ENCODE measurements around the gene GPC5. TPM values are rescaled to one million over a fixed set of nuclear protein-coding genes. Genes with fewer than 3 reads are reported as not detected.

The GPC5 gene
- total and polyA plus RNA-seq, 4 donors = 0.51 to 22.4 (median 2.0) TPM

DNA sequence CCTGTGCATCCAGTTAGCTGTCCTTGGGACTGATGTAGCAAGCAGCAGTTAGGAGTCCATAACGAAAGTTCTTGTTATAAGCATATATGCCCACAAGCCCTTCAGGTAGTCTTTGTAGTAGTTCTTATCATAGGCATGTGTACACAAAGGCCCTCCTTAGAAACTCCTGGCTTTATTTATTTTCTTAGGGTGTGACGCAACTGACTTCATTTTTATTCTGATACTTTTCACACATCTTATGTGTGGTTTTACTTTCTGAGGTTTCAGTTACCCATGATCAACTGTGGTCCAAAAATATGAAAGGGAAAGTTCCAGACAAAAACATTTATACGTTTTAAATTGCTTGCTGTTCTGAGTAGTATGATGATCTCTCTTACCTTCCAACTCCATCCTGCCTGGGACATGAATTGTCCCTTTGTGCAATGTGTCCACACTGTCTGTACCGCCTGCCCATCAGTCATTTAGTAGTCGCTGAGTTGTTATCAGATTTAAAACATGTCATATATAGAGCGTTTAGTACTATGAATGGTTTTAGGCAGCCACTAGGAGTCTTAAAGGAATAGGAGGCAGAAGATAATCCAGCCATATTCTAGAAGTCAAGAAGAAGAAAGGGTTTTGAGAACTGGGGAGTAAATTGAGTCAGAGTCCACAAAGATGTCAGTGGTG is 19.4 kb downstream of the GPC5 start:
- H3K4me1 ChIP-seq (ENCODE audit: control insufficient read depth in 4 of 4, insufficient read depth in 4 of 4, low read length in 3 of 4) = no peaks in the 10 kb centered on the region
- H3K9ac ChIP-seq (ENCODE audit: low read depth in 1 of 2, low read length in 2 of 2) = no peak overlapping the region
- H3K27ac ChIP-seq (ENCODE audit: low read depth in 1 of 2, low read length in 2 of 2) = no peak overlapping the region
- H3K4me3 ChIP-seq (ENCODE audit: low read depth in 1 of 3, low read length in 3 of 3) = no peak overlapping the region
- H3K9me3 ChIP-seq (ENCODE audit: control insufficient read depth in 4 of 4, low read length in 3 of 4) = no peaks in the 10 kb centered on the region
- 62% methylated on average over 6 of the region's 6 CpGs for WGBS
- TF ChIP-seq, protein P1, sequence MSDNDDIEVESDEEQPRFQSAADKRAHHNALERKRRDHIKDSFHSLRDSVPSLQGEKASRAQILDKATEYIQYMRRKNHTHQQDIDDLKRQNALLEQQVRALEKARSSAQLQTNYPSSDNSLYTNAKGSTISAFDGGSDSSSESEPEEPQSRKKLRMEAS (IDR thresholded peaks at IDR 0.05) = no peak
- TF ChIP-seq SP1 (IDR thresholded peaks at IDR 0.05) (no peak), RAD21 (IDR thresholded peaks at IDR 0.05) (no peak), FOXA1 (IDR thresholded peaks at IDR 0.05) (no peak), HNF4G (IDR thresholded peaks at IDR 0.05) (no peak), EGR1 (IDR thresholded peaks at IDR 0.05; ENCODE audit: low read depth in 2 of 2) (no peak), NR2F2 (IDR thresholded peaks at IDR 0.05) (no peak), RXRA (IDR thresholded peaks at IDR 0.05) (no peak), YY1 (IDR thresholded peaks at IDR 0.05) (no peak), GABPA (IDR thresholded peaks at IDR 0.05 in 1 of 2, conservative IDR thresholded peaks at IDR 0.05 in 1 of 2) (no peak), FOXA2 (IDR thresholded peaks at IDR 0.05) (no peak), HNF4A (conservative IDR thresholded peaks at IDR 0.05) (no peak), JUND (IDR thresholded peaks at IDR 0.05) (no peak), TAF1 (conservative IDR thresholded peaks at IDR 0.05) (no peak)
- TF ChIP-seq, protein P2, sequence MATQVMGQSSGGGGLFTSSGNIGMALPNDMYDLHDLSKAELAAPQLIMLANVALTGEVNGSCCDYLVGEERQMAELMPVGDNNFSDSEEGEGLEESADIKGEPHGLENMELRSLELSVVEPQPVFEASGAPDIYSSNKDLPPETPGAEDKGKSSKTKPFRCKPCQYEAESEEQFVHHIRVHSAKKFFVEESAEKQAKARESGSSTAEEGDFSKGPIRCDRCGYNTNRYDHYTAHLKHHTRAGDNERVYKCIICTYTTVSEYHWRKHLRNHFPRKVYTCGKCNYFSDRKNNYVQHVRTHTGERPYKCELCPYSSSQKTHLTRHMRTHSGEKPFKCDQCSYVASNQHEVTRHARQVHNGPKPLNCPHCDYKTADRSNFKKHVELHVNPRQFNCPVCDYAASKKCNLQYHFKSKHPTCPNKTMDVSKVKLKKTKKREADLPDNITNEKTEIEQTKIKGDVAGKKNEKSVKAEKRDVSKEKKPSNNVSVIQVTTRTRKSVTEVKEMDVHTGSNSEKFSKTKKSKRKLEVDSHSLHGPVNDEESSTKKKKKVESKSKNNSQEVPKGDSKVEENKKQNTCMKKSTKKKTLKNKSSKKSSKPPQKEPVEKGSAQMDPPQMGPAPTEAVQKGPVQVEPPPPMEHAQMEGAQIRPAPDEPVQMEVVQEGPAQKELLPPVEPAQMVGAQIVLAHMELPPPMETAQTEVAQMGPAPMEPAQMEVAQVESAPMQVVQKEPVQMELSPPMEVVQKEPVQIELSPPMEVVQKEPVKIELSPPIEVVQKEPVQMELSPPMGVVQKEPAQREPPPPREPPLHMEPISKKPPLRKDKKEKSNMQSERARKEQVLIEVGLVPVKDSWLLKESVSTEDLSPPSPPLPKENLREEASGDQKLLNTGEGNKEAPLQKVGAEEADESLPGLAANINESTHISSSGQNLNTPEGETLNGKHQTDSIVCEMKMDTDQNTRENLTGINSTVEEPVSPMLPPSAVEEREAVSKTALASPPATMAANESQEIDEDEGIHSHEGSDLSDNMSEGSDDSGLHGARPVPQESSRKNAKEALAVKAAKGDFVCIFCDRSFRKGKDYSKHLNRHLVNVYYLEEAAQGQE (IDR thresholded peaks at IDR 0.05) = no peak
- TF ChIP-seq, protein P3, sequence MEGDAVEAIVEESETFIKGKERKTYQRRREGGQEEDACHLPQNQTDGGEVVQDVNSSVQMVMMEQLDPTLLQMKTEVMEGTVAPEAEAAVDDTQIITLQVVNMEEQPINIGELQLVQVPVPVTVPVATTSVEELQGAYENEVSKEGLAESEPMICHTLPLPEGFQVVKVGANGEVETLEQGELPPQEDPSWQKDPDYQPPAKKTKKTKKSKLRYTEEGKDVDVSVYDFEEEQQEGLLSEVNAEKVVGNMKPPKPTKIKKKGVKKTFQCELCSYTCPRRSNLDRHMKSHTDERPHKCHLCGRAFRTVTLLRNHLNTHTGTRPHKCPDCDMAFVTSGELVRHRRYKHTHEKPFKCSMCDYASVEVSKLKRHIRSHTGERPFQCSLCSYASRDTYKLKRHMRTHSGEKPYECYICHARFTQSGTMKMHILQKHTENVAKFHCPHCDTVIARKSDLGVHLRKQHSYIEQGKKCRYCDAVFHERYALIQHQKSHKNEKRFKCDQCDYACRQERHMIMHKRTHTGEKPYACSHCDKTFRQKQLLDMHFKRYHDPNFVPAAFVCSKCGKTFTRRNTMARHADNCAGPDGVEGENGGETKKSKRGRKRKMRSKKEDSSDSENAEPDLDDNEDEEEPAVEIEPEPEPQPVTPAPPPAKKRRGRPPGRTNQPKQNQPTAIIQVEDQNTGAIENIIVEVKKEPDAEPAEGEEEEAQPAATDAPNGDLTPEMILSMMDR (IDR thresholded peaks at IDR 0.05; ENCODE audit: low read depth, low read length, missing input control) = no peak
- TF ChIP-seq, protein P4, sequence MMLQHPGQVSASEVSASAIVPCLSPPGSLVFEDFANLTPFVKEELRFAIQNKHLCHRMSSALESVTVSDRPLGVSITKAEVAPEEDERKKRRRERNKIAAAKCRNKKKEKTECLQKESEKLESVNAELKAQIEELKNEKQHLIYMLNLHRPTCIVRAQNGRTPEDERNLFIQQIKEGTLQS (IDR thresholded peaks at IDR 0.05) = no peak
- TF ChIP-seq, protein P5, sequence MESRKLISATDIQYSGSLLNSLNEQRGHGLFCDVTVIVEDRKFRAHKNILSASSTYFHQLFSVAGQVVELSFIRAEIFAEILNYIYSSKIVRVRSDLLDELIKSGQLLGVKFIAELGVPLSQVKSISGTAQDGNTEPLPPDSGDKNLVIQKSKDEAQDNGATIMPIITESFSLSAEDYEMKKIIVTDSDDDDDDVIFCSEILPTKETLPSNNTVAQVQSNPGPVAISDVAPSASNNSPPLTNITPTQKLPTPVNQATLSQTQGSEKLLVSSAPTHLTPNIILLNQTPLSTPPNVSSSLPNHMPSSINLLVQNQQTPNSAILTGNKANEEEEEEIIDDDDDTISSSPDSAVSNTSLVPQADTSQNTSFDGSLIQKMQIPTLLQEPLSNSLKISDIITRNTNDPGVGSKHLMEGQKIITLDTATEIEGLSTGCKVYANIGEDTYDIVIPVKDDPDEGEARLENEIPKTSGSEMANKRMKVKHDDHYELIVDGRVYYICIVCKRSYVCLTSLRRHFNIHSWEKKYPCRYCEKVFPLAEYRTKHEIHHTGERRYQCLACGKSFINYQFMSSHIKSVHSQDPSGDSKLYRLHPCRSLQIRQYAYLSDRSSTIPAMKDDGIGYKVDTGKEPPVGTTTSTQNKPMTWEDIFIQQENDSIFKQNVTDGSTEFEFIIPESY (IDR thresholded peaks at IDR 0.05) = no peak
- DNase-seq (ENCODE audit: low spot score) = no peak
- H3K27me3 ChIP-seq (ENCODE audit: control insufficient read depth in 4 of 4, insufficient read depth in 4 of 4, low read length in 3 of 4) = no peaks in the 10 kb centered on the region
- H3K36me3 ChIP-seq (ENCODE audit: control insufficient read depth in 4 of 4, insufficient read depth in 3 of 4, low read depth in 1 of 4, low read length in 3 of 4) = no peaks in the 10 kb centered on the region
